GM23338 (cell line): ENCODE results near the gene RGS3.

Experiments used
- EZH2 ChIP-seq: fragments of 200-600 bp; sonication (generic); IDR thresholded peaks from one replicate; pipeline ENCODE4 v1.8.0; 2017; ENCODE audit warnings: antibody characterized with exemption, mild to moderate bottlenecking, low read depth; ENCODE audit not compliant: unreplicated experiment
- REST ChIP-seq: IDR thresholded peaks from one replicate; pipeline ENCODE4 v1.6.1; 2018; ENCODE audit warnings: antibody characterized with exemption; ENCODE audit not compliant: unreplicated experiment

GRCh38 chr9:113568081-113568435, 104.5 kb downstream of the RGS3 start:
- TF ChIP-seq EZH2 (no peak), REST (no peak)
